RWPE1 (cell line): ENCODE data around the gene DOK1.
"Not testable (repeated sequence)": the region's sequence is repeated elsewhere in the genome, so short reads cannot be mapped to it uniquely, and the experiment has no call there.

ENCODE experiments used
- CTCF ChIA-PET: fragments of 350-600 bp; sonication (Branson Sonifier 250); formaldehyde crosslinking; extraction: SDS; loops from one replicate; lab custom pipeline; 2021; lab: Yijun Ruan, JAX
- POLR2A ChIA-PET: fragments of 400-600 bp; formaldehyde crosslinking; extraction: SDS; loops from one replicate; lab custom pipeline; 2020; ENCODE audit warnings: antibody characterized with exemption; ENCODE audit not compliant: low non-redundant PET; lab: Yijun Ruan, JAX
- DNase-seq: peaks from one replicate; pipeline ENCODE4 v3.0.0; 2012; ENCODE audit warnings: low spot score
- H3K27ac ChIP-seq: fragments of 450-650 bp; 2 replicates; pipeline ENCODE4 v1.5.1; 2017
- TF ChIP-seq, protein P1 (sequence below): fragments of 450-650 bp; conservative IDR thresholded peaks from 2 replicates; pipeline ENCODE4 v1.5.1; 2017; ENCODE audit warnings: low read depth, mild to moderate bottlenecking

The DOK1 gene

DNA sequence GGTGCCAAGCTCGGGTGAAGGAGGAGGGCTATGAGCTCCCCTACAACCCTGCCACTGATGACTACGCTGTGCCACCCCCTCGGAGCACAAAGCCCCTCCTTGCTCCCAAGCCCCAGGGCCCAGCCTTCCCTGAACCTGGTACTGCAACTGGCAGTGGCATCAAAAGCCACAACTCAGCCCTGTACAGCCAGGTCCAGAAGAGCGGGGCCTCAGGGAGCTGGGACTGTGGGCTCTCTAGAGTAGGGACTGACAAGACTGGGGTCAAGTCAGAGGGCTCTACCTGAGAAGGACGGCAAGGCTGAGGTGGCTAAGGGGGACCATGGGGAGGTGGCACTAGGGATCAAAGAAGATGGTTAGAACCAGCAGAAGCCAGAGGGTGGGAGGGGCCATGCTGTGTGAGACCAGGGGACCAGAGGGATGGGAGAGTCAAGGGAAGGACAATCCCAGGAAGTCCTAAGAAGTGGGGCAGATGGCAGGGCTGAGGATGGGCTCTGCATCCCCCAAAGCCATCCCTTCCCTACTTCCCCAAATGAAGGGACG, 2.4 kb downstream of the DOK1 start:
- DNase-seq, result no peak
- no peak overlapping the region for H3K27ac ChIP-seq
- POLR2A ChIA-PET, result no interaction called here
- TF ChIP-seq, protein P1, sequence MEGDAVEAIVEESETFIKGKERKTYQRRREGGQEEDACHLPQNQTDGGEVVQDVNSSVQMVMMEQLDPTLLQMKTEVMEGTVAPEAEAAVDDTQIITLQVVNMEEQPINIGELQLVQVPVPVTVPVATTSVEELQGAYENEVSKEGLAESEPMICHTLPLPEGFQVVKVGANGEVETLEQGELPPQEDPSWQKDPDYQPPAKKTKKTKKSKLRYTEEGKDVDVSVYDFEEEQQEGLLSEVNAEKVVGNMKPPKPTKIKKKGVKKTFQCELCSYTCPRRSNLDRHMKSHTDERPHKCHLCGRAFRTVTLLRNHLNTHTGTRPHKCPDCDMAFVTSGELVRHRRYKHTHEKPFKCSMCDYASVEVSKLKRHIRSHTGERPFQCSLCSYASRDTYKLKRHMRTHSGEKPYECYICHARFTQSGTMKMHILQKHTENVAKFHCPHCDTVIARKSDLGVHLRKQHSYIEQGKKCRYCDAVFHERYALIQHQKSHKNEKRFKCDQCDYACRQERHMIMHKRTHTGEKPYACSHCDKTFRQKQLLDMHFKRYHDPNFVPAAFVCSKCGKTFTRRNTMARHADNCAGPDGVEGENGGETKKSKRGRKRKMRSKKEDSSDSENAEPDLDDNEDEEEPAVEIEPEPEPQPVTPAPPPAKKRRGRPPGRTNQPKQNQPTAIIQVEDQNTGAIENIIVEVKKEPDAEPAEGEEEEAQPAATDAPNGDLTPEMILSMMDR, result no peak
- CTCF ChIA-PET, result no interaction called here

DNA sequence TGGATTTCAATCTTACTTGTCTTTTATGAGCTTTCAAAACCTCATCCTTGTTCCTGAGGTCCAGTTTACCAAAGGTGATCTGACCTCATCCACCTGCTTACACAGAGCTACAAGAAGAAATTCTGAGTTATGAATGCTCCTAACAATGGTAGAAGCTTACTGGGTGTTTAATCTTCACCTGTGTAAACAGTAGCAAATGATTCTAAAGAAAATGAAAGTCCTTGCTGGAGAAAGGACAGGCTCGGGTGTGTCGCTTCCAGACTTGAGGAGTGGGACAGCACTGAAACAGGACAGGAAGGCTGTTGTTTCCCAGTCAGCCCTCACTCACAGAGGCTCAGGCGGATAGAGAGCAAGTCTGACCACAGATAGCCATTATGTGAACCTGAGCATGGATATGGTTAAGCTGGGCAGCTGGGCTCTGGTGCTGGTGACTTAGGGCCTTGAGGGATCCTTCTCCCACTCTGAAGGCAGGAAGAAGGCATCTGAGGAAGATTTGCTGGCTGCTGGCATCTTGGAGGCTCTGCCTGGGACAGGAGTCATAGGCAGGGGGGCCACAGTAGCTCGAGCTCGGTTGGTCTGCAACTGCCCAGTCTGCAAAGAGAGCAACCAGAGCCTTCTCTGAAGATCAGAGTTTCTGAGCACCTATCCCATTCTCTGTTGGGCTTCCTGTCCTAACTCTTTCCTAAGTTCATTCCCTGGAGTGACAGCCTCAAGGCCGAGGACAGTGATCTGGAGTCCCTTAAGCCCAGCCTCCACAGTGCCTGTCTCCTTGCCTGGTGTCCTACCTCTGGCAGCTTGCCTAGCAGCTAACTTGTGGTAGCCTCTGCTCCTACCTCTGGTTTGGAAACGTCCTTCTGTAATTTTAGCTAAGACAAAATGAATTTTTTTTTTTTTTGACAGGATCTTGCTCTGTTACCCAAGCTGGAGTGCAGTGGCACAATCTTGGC, 4.0 kb downstream of the DOK1 start:
- TF ChIP-seq, protein P1, result no peak
- ChIA-PET POLR2A (no interaction called here), CTCF (interaction anchor here (1.1 kb wide), 1 partner anchor 223 kb away, joined by 5 read pairs; no protein-coding TSS in a partner anchor)
- DNase-seq, result no peak
- no peak overlapping the region for H3K27ac ChIP-seq

DNA sequence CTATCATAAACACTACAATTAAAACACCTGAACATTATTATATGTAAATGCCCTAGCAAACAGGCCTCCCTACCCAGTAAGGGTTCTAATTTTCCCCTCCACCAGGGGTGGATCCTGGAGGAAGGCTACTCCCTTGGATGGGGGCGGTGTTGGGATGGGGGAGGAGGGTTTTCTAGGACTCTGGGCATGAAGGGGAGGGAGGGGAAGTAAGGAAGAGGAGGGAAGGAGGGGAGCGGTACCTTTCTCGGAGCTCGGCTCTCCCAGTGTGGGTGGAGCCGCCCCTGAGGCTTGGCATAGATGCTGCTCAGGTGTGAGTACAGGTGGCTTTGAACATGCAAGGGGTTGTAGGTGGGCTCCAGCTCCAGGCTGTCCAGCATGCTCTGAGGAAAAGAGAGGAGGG, 5.4 kb downstream of the DOK1 start:
- CTCF ChIA-PET, result interaction anchor here (0.7 kb wide), 1 partner anchor 61 kb away, joined by 3 read pairs; no protein-coding TSS in a partner anchor
- DNase-seq, result no peak
- no peak overlapping the region for H3K27ac ChIP-seq
- TF ChIP-seq, protein P1, result no peak
- POLR2A ChIA-PET, result no interaction called here

DNA sequence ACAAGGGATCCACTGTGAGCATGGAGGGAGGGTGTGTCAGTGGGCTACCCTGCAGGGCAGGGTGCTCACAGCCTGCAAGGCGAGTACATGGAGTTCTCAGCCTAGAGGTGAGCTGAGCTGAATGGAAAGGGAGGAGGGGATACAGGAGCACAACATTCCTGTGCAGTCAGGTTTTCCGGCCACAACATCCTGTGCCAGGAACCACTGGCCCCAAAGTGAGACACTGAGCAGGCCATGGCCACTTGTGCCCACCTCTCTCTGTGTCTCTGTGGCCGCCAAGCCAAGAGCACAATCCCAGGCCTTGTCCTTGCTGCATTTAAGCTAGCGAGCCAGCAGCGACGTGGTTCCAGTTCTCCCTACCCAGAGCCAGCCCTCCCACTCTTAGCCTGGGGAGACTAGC, 6.1 kb downstream of the DOK1 start:
- CTCF ChIA-PET, result interaction anchor here (0.6 kb wide), 1 partner anchor 356 kb away, joined by 3 read pairs; no protein-coding TSS in a partner anchor
- DNase-seq, result no peak
- TF ChIP-seq, protein P1, result no peak

DNA sequence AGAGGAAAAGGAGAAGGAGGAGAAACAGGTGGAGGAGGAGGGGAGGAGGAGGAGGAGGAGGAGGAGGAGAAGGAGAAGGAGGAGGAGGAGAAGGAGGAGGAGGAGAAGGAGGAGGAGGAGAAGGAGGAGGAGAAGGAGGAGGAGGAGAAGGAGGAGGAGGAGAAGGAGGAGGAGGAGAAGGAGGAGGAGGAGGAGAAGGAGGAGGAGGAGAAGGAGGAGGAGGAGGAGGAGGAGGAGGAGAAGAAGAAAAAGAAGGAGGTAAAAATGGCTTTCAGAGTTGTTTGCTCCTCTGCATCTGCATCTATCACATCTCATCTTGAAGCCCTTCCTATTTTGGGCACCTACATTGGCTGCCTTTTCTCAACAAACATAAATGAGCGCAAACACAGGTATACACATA, 6.5 kb downstream of the DOK1 start:
- DNase-seq, H3K27ac ChIP-seq, POLR2A ChIA-PET: not testable (repeated sequence)
- CTCF ChIA-PET, result interaction anchor here (0.6 kb wide), 1 partner anchor 355 kb away, joined by 3 read pairs; no protein-coding TSS in a partner anchor

More for the DNA sequence above, 6.1 kb downstream of the DOK1 start:
- POLR2A ChIA-PET, result no interaction called here
- H3K27ac ChIP-seq, result no peak overlapping the region

DNA sequence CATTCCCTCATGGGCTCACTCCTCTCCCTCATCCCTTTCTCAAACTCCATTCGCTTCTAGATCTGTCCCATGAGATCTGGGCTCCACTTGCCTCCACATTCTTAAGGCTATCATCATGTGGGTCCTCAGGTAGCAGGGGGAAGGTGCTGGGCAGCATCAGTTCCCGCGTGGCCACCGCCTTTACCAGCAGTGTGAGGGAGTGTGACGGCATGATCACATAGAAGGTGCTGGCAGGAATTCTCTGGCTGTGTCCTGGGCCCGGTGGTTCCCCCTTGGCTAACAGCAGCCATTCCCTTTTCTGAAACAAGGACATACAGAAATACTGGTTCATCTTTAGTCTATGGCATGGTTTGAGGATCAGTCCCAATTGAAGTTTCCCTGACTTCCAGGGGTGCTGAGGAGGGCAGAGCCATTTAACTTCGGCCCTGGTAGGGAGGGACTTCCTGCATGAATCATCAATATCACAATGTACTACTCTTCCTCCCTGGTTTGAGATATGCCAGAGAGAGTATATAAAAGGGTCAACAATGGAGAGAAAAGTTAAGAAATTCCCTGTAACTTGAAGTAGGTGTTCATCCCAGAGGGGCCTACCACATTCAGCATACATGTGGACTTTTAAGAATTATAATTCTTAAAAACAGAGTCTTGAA, 7.7 kb downstream of the DOK1 start:
- TF ChIP-seq, protein P1, result no peak
- ChIA-PET CTCF (interaction anchor here (0.7 kb wide), 1 partner anchor 25 kb away, joined by 3 read pairs; no protein-coding TSS in a partner anchor), POLR2A (no interaction called here)
- H3K27ac ChIP-seq, result no peak overlapping the region
- DNase-seq, result no peak
